Measurements from ENCODE around the gene ARHGAP31. TPM values are rescaled to one million over a fixed set of nuclear protein-coding genes. Genes with fewer than 3 reads are reported as not detected.

ARHGAP31 gene, protein sequence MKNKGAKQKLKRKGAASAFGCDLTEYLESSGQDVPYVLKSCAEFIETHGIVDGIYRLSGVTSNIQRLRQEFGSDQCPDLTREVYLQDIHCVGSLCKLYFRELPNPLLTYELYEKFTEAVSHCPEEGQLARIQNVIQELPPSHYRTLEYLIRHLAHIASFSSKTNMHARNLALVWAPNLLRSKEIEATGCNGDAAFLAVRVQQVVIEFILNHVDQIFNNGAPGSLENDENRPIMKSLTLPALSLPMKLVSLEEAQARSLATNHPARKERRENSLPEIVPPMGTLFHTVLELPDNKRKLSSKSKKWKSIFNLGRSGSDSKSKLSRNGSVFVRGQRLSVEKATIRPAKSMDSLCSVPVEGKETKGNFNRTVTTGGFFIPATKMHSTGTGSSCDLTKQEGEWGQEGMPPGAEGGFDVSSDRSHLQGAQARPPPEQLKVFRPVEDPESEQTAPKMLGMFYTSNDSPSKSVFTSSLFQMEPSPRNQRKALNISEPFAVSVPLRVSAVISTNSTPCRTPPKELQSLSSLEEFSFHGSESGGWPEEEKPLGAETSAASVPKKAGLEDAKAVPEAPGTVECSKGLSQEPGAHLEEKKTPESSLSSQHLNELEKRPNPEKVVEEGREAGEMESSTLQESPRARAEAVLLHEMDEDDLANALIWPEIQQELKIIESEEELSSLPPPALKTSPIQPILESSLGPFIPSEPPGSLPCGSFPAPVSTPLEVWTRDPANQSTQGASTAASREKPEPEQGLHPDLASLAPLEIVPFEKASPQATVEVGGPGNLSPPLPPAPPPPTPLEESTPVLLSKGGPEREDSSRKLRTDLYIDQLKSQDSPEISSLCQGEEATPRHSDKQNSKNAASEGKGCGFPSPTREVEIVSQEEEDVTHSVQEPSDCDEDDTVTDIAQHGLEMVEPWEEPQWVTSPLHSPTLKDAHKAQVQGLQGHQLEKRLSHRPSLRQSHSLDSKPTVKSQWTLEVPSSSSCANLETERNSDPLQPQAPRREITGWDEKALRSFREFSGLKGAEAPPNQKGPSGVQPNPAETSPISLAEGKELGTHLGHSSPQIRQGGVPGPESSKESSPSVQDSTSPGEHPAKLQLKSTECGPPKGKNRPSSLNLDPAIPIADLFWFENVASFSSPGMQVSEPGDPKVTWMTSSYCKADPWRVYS (N-terminal part only)
- total RNA-seq, result 10 to 100 TPM; 30.4 to 71.1 (median 37.2) TPM
- 10 to 100 TPM; 10.6 to 11.9 TPM for polyA plus RNA-seq
- long read RNA-seq, donor 1, full-length matches to known transcripts, result 11 of 68 reads
- long read RNA-seq, donor 1, partial matches to known transcripts, result 53 of 68 reads
- long read RNA-seq, donor 1, other reads (novel, unspliced or antisense), result 4 of 68 reads
- long read RNA-seq, donor 2, full-length matches to known transcripts, result 8 of 53 reads
- long read RNA-seq, donor 2, partial matches to known transcripts, result 40 of 53 reads
- long read RNA-seq, donor 2, other reads (novel, unspliced or antisense), result 5 of 53 reads
- long read RNA-seq, donor 3, full-length matches to known transcripts, result 7 of 88 reads
- long read RNA-seq, donor 3, partial matches to known transcripts, result 70 of 88 reads
- long read RNA-seq, donor 3, other reads (novel, unspliced or antisense), result 11 of 88 reads

- intact Hi-C loops (cut with DNase I), result loop anchor here in 5 of 10 donors (1.0 to 10.0 kb wide), 7 partner anchors 15 to 61 kb away; partner anchors contain the start of gene B4GALT4 (in 1 of the 5)
- Histone ChIP-seq H3K4me3 (peak within 1 kb of the TSS; percentile 63 to 97 (median 87)), H3K27ac (peak within 1 kb of the TSS; percentile 96 to 100 (median 99)), H3K27me3 (no peaks in the 10 kb centered on the region), H3K9me3 (no peaks in the 10 kb centered on the region), H3K36me3 (peaks cover 0 to 13% (median 0%) of the 10 kb centered on the region in 9 donors), H3K4me1 (peaks cover 18 to 54% (median 46%) of the 10 kb centered on the region in 9 donors)
- 0 to 1% methylated on average over 55 of the region's 55 CpGs for WGBS, 2 donors
- no peak for TF ChIP-seq CTCF (IDR thresholded peaks at IDR 0.05)
- ATAC-seq (peak; percentile 72 to 87 (median 82)), DNase-seq (peak; percentile 78 to 86)
These were observed at the start of gene ARHGAP31 for GRCh38 chr3:119293871-119294695. Gene ARHGAP31 (plus strand): TSS chr3:119294383. CDS start chr3:119294905, 522 bp downstream.

DNA sequence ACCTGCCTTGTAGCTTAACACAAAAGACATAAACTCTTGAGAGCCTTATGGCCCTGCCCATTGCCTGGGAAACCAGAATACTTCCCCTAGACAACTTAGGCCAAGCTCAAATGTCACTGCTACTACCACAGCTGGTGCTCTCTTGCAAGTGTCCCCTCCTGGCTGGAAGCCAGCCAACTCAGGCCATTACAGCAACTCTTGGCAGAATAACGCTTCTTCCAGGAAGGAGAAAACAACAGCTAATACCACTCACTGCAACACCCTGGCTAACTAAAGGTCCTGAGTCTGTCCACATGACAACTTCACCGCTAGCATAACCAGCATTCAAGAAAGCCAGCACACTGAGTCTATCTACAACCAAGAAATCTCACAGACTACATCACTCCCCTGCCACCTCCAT, 48.4 kb upstream of the ARHGAP31 start:
- ATAC-seq (peak in 2 of 8 donors; percentile 39 to 60), DNase-seq (peak in 1 of 2 donors; percentile 40)
- no peak for TF ChIP-seq CTCF (IDR thresholded peaks at IDR 0.05)
- no peak overlapping the region for H3K27ac ChIP-seq
- peaks cover 0 to 18% (median 10%) of the 10 kb centered on the region in 9 donors for H3K4me1 ChIP-seq
- H3K9me3 ChIP-seq, result peaks cover 0 to 21% (median 12%) of the 10 kb centered on the region in 11 donors
- WGBS, 2 donors, result 49 to 64% methylated on average over 2 of the region's 2 CpGs
- H3K36me3 ChIP-seq, result no peaks in the 10 kb centered on the region
- no peak overlapping the region for H3K4me3 ChIP-seq
- no peaks in the 10 kb centered on the region for H3K27me3 ChIP-seq
- intact Hi-C loops (cut with DNase I), result loop anchor here in 4 of 10 donors (10.0 kb wide), 1 partner anchor 361 kb away; no protein-coding TSS in a partner anchor

- intact Hi-C loops (cut with DNase I), result no loop called here
- Histone ChIP-seq H3K9me3 (peaks cover 0 to 5% (median 0%) of the 10 kb centered on the region in 11 donors), H3K27me3 (no peaks in the 10 kb centered on the region), H3K4me1 (peaks cover 0 to 23% (median 6%) of the 10 kb centered on the region in 9 donors), H3K36me3 (no peaks in the 10 kb centered on the region), H3K4me3 (no peak overlapping the region), H3K27ac (no peak overlapping the region)
- 89 to 91% methylated on average over 2 of the region's 2 CpGs for WGBS, 2 donors
- ATAC-seq (no peak), DNase-seq (no peak)
- no peak for TF ChIP-seq CTCF (IDR thresholded peaks at IDR 0.05)
These were observed 39.0 kb upstream of the ARHGAP31 start for GRCh38 chr3:119255214-119255613.
